GM19395 (cell line): Measurements from ENCODE around the gene LDLRAD4.

Source experiments
- ATAC-seq: cut with Tn5 transposase; IDR thresholded peaks from one replicate; pipeline ENCODE4 v1.9.1; 2021; ENCODE audit warnings: mild to moderate bottlenecking, moderate library complexity; ENCODE audit not compliant: unreplicated experiment

Gene LDLRAD4

GRCh38 chr18:13540477-13541182, 322.1 kb downstream of the LDLRAD4 start:
- ATAC-seq, result no peak

GRCh38 chr18:13541621-13542519, 323.3 kb downstream of the LDLRAD4 start:
- ATAC-seq, result no peak

GRCh38 chr18:13542520-13542847, 323.9 kb downstream of the LDLRAD4 start:
- ATAC-seq, result no peak

- ATAC-seq, result no peak
Observed at GRCh38 chr18:13543144-13543543, 324.6 kb downstream of the LDLRAD4 start.

- ATAC-seq, result no peak
Observed at GRCh38 chr18:13543811-13544732, 325.5 kb downstream of the LDLRAD4 start.

GRCh38 chr18:13544953-13545352, 326.4 kb downstream of the LDLRAD4 start:
- ATAC-seq, result no peak

GRCh38 chr18:13545514-13545913, 327.0 kb downstream of the LDLRAD4 start:
- ATAC-seq, result no peak

GRCh38 chr18:13545955-13546354, 327.4 kb downstream of the LDLRAD4 start:
- ATAC-seq, result no peak

- no peak for ATAC-seq
Observed at GRCh38 chr18:13546638-13547037, 328.1 kb downstream of the LDLRAD4 start.

GRCh38 chr18:13547347-13547746, 328.8 kb downstream of the LDLRAD4 start:
- ATAC-seq, result no peak

GRCh38 chr18:13548106-13548819, 329.7 kb downstream of the LDLRAD4 start:
- no peak for ATAC-seq

GRCh38 chr18:13548966-13549879, 330.7 kb downstream of the LDLRAD4 start:
- peak; percentile 91 for ATAC-seq

GRCh38 chr18:13549880-13550232, 331.3 kb downstream of the LDLRAD4 start:
- ATAC-seq, result no peak

- no peak for ATAC-seq
Observed at GRCh38 chr18:13550418-13551304, 332.1 kb downstream of the LDLRAD4 start.

GRCh38 chr18:13551305-13551603, 332.7 kb downstream of the LDLRAD4 start:
- no peak for ATAC-seq

GRCh38 chr18:13551841-13552733, 333.5 kb downstream of the LDLRAD4 start:
- ATAC-seq, result no peak

GRCh38 chr18:13553449-13553848, 334.9 kb downstream of the LDLRAD4 start:
- no peak for ATAC-seq

- no peak for ATAC-seq
Observed at GRCh38 chr18:13555192-13555591, 336.6 kb downstream of the LDLRAD4 start.
